Neural cell (in vitro differentiated cells): ENCODE measurements around the gene FARP1. TPM values are rescaled to one million over a fixed set of nuclear protein-coding genes. Genes with fewer than 3 reads are reported as not detected.

Source experiments
- H2AFZ ChIP-seq: fragments of 200-600, 300-800 bp; sonication (generic), shearing (Covaris generic); 2 replicates; pipeline ENCODE4 v1.6.0; 2014; ENCODE audit warnings: low read depth, mild to moderate bottlenecking, antibody characterized with exemption, low read length, moderate library complexity
- H3F3A ChIP-seq: fragments of 200-600 bp; shearing (Covaris generic); 2 replicates; pipeline ENCODE4 v1.6.1; 2016; ENCODE audit warnings: mild to moderate bottlenecking, moderate library complexity, mixed read lengths, antibody characterized with exemption, low read length; ENCODE audit not compliant: insufficient read depth, poor library complexity, severe bottlenecking
- H3K27ac ChIP-seq: fragments of 200-600, 300-800 bp; sonication (generic), shearing (Covaris generic); 2 replicates; pipeline ENCODE4 v1.5.1; 2014; ENCODE audit warnings: mild to moderate bottlenecking, low read length, moderate library complexity
- H3K27me3 ChIP-seq: fragments of 300-800, 200-600 bp; sonication (generic), shearing (Covaris generic); 2 replicates; pipeline ENCODE4 v1.6.0; 2014; ENCODE audit warnings: mild to moderate bottlenecking, low read depth, low read length, moderate library complexity; ENCODE audit not compliant: insufficient read depth
- H3K36me3 ChIP-seq: fragments of 300-800, 200-600 bp; sonication (generic), shearing (Covaris generic); 2 replicates; pipeline ENCODE4 v1.5.1; 2014; ENCODE audit warnings: mild to moderate bottlenecking, antibody characterized with exemption, low read length, moderate library complexity; ENCODE audit not compliant: insufficient read depth
- H3K4me2 ChIP-seq: fragments of 300-800, 200-600 bp; sonication (generic), shearing (Covaris generic); 2 replicates; pipeline ENCODE4 v1.6.0; 2014; ENCODE audit warnings: mild to moderate bottlenecking, low read length
- H3K4me3 ChIP-seq: fragments of 300-800, 200-600 bp; sonication (generic), shearing (Covaris generic); 2 replicates; pipeline ENCODE4 v1.5.1; 2014; ENCODE audit warnings: mild to moderate bottlenecking, low read length, moderate library complexity
- H3K79me2 ChIP-seq: fragments of 200-600 bp; shearing (Covaris generic); replicated peaks from 2 replicates; pipeline ENCODE4 v1.6.0; 2014; ENCODE audit warnings: mild to moderate bottlenecking, low read length, moderate library complexity; ENCODE audit not compliant: insufficient read depth
- H3K9ac ChIP-seq: fragments of 300-800, 200-600 bp; sonication (generic), shearing (Covaris generic); 2 replicates; pipeline ENCODE4 v1.6.1; 2016; ENCODE audit warnings: mild to moderate bottlenecking, low read length, mixed read lengths
- H3K9me2 ChIP-seq: fragments of 200-600 bp; shearing (Covaris generic); 2 replicates; pipeline ENCODE4 v1.6.1; 2016; ENCODE audit warnings: mild to moderate bottlenecking, low read length, mixed read lengths; ENCODE audit not compliant: insufficient read depth
- H3K9me3 ChIP-seq: fragments of 200-600, 300-800 bp; sonication (generic), shearing (Covaris generic); 2 replicates; pipeline ENCODE4 v1.6.1; 2016; ENCODE audit warnings: mild to moderate bottlenecking, mixed run types, low read length, moderate library complexity, mixed read lengths
- H4K20me1 ChIP-seq: fragments of 200-600 bp; shearing (Covaris generic); 2 replicates; pipeline ENCODE4 v1.6.1; 2016; ENCODE audit warnings: mild to moderate bottlenecking, mixed run types; ENCODE audit not compliant: insufficient read depth
- EP300 ChIP-seq: fragments of 450-650 bp; conservative IDR thresholded peaks from 2 replicates; pipeline ENCODE4 v1.6.1; 2014; ENCODE audit warnings: antibody characterized with exemption, mild to moderate bottlenecking, moderate library complexity; ENCODE audit not compliant: poor library complexity, severe bottlenecking
- EZH2 ChIP-seq: fragments of 200-600, 300-800 bp; shearing (Covaris generic), sonication (generic); IDR thresholded peaks from 2 replicates; pipeline ENCODE4 v1.6.1; 2014; ENCODE audit warnings: antibody characterized with exemption, low read length, borderline replicate concordance, mild to moderate bottlenecking; ENCODE audit not compliant: insufficient read depth, poor library complexity, severe bottlenecking
- MXI1 ChIP-seq: fragments of 450-650 bp; conservative IDR thresholded peaks from 2 replicates; pipeline ENCODE4 v1.6.1; 2014; ENCODE audit warnings: antibody characterized with exemption, mild to moderate bottlenecking; ENCODE audit not compliant: poor library complexity, severe bottlenecking
- POLR2AphosphoS5 ChIP-seq: IDR thresholded peaks from 2 replicates; pipeline ENCODE4 v1.6.1; 2012
- RAD21 ChIP-seq: fragments of 450-650 bp; conservative IDR thresholded peaks from 2 replicates; pipeline ENCODE4 v1.6.1; 2014; ENCODE audit warnings: antibody characterized with exemption, mild to moderate bottlenecking, moderate library complexity
- SMC3 ChIP-seq: fragments of 450-650 bp; conservative IDR thresholded peaks from 2 replicates; pipeline ENCODE4 v1.6.1; 2014; ENCODE audit warnings: antibody characterized with exemption, mild to moderate bottlenecking, moderate library complexity; ENCODE audit not compliant: poor library complexity
- TAF1 ChIP-seq: IDR thresholded peaks from 2 replicates; pipeline ENCODE4 v1.6.1; 2012; ENCODE audit warnings: low read depth
- polyA plus RNA-seq: library from polyadenylated mRNA; depleted of rRNA; stranded (reverse); fragments of >200 nt; gene quantifications from 2 replicates; pipeline ENCODE4 v1.2.3, GENCODE V29; 2014
- TF ChIP-seq, protein P1 (sequence below): IDR thresholded peaks from 2 replicates; pipeline ENCODE4 v1.6.1; 2012; ENCODE audit warnings: borderline replicate concordance
- TF ChIP-seq, protein P2 (sequence below): fragments of 450-650 bp; IDR thresholded peaks from 2 replicates; pipeline ENCODE4 v1.5.1; 2014; ENCODE audit warnings: antibody characterized with exemption, mild to moderate bottlenecking, moderate library complexity; ENCODE audit not compliant: poor library complexity, severe bottlenecking

The FARP1 gene
- polyA plus RNA-seq, 1 donor from 2014 or later = 19.7 TPM

DNA sequence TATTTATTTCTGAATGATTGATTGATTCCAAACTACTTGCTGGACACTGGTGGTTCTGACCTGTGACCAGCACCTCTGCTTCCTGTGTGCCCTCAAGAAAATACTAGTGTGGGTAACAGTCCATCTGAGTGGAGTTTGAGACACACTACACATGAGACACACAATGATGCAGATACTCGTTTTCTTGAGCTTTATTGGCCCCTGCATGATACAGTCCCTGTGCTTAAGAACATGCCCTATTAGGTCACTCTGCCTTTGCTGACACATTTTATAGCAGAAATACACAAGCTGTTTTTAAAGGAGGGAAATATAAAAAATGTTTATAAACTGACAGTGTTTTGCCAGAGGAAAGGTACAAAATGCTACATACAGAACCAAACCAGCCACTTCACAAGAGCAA, 307.1 kb downstream of the FARP1 start:
- H3K9ac ChIP-seq = no peak overlapping the region
- H3K27me3 ChIP-seq = no peaks in the 10 kb centered on the region
- H2AFZ ChIP-seq = no peak overlapping the region
- no peaks in the 10 kb centered on the region for H3K9me3 ChIP-seq
- no peak overlapping the region for H3K4me3 ChIP-seq
- no peaks in the 10 kb centered on the region for H3F3A ChIP-seq
- no peaks in the 10 kb centered on the region for H4K20me1 ChIP-seq
- H3K36me3 ChIP-seq = no peaks in the 10 kb centered on the region
- TF ChIP-seq POLR2AphosphoS5 (no peak), EZH2 (no peak), EP300 (no peak)
- TF ChIP-seq, protein P1, sequence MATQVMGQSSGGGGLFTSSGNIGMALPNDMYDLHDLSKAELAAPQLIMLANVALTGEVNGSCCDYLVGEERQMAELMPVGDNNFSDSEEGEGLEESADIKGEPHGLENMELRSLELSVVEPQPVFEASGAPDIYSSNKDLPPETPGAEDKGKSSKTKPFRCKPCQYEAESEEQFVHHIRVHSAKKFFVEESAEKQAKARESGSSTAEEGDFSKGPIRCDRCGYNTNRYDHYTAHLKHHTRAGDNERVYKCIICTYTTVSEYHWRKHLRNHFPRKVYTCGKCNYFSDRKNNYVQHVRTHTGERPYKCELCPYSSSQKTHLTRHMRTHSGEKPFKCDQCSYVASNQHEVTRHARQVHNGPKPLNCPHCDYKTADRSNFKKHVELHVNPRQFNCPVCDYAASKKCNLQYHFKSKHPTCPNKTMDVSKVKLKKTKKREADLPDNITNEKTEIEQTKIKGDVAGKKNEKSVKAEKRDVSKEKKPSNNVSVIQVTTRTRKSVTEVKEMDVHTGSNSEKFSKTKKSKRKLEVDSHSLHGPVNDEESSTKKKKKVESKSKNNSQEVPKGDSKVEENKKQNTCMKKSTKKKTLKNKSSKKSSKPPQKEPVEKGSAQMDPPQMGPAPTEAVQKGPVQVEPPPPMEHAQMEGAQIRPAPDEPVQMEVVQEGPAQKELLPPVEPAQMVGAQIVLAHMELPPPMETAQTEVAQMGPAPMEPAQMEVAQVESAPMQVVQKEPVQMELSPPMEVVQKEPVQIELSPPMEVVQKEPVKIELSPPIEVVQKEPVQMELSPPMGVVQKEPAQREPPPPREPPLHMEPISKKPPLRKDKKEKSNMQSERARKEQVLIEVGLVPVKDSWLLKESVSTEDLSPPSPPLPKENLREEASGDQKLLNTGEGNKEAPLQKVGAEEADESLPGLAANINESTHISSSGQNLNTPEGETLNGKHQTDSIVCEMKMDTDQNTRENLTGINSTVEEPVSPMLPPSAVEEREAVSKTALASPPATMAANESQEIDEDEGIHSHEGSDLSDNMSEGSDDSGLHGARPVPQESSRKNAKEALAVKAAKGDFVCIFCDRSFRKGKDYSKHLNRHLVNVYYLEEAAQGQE = no peak
- peaks cover 2% of the 10 kb centered on the region for H3K79me2 ChIP-seq
- H3K4me2 ChIP-seq = no peak overlapping the region
- H3K27ac ChIP-seq = no peak overlapping the region
- no peaks in the 10 kb centered on the region for H3K9me2 ChIP-seq

DNA sequence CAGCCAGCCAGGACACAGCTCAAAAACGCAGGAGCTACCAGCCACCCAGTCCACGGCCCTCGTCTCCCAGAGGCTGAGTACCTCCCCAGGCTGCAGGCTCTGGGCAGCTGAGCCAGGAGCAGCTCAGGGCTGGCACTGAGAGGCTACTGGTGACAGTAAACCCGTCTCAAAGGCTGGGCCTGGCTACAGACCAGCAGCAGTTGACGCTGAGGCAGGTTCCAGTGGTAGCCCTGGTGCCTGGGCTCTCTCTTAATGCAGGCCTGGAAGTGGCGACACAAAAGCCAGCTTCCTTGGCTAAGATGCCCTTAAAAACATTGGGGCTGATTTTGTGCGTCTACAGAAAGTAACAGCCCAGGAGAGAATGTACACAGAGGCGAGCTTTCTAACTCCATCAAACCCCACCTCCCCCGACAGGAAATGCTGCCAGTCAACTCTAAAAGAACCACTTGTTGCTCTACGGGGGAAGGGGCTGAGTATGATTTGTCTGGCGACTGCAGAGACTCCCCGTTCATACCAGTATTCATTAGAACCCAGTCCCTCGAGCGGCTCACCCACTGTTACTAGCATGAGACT, 307.7 kb downstream of the FARP1 start:
- Histone ChIP-seq H3K4me3 (no peak overlapping the region), H3F3A (no peaks in the 10 kb centered on the region), H3K79me2 (peaks cover 2% of the 10 kb centered on the region), H3K9me3 (no peaks in the 10 kb centered on the region), H3K9me2 (no peaks in the 10 kb centered on the region), H3K36me3 (no peaks in the 10 kb centered on the region), H3K9ac (no peak overlapping the region), H3K27ac (no peak overlapping the region), H2AFZ (no peak overlapping the region), H3K4me2 (no peak overlapping the region), H3K27me3 (no peaks in the 10 kb centered on the region), H4K20me1 (no peaks in the 10 kb centered on the region)
- TF ChIP-seq TAF1 (no peak), SMC3 (no peak), EP300 (no peak), MXI1 (no peak), EZH2 (no peak), RAD21 (no peak), POLR2AphosphoS5 (no peak)
- TF ChIP-seq, protein P2, sequence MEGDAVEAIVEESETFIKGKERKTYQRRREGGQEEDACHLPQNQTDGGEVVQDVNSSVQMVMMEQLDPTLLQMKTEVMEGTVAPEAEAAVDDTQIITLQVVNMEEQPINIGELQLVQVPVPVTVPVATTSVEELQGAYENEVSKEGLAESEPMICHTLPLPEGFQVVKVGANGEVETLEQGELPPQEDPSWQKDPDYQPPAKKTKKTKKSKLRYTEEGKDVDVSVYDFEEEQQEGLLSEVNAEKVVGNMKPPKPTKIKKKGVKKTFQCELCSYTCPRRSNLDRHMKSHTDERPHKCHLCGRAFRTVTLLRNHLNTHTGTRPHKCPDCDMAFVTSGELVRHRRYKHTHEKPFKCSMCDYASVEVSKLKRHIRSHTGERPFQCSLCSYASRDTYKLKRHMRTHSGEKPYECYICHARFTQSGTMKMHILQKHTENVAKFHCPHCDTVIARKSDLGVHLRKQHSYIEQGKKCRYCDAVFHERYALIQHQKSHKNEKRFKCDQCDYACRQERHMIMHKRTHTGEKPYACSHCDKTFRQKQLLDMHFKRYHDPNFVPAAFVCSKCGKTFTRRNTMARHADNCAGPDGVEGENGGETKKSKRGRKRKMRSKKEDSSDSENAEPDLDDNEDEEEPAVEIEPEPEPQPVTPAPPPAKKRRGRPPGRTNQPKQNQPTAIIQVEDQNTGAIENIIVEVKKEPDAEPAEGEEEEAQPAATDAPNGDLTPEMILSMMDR = no peak
- TF ChIP-seq, protein P1 = no peak
